GM23338 (cell line): Measurements from ENCODE around the gene POU2F3. TPM values are rescaled to one million over a fixed set of nuclear protein-coding genes. Genes with fewer than 3 reads are reported as not detected.

Experiments used
- ATAC-seq: fragments of 200-7000 bp; cut with Tn5 transposase; 3 replicates; pipeline ENCODE4 v1.9.1; 2020
- DNase-seq: peaks from one replicate; pipeline ENCODE4 v3.0.0-alpha.2; 2015; ENCODE audit warnings: low spot score
- H2AFZ ChIP-seq: fragments of 200-600 bp; sonication (generic); 2 replicates; pipeline ENCODE4 v1.8.0; 2016; ENCODE audit warnings: antibody characterized with exemption, mild to moderate bottlenecking, moderate library complexity
- H3F3A ChIP-seq: fragments of 200-600 bp; sonication (generic); replicated peaks from 2 replicates; pipeline ENCODE4 v1.8.0; 2017; ENCODE audit warnings: antibody characterized with exemption, mixed run types, low read depth
- H3K27ac ChIP-seq: fragments of 200-600 bp; sonication (generic); 2 replicates; pipeline ENCODE4 v1.6.1; 2016; ENCODE audit warnings: low read depth
- H3K27me3 ChIP-seq: fragments of 200-600 bp; sonication (generic); 2 replicates; pipeline ENCODE4 v1.8.0; 2016; ENCODE audit warnings: mild to moderate bottlenecking, mixed run types, moderate library complexity; ENCODE audit not compliant: insufficient read depth
- H3K36me3 ChIP-seq: fragments of 200-600 bp; sonication (generic); 2 replicates; pipeline ENCODE4 v1.8.0; 2016; ENCODE audit warnings: mild to moderate bottlenecking; ENCODE audit not compliant: insufficient read depth
- H3K4me1 ChIP-seq: fragments of 200-600 bp; sonication (generic); 2 replicates; pipeline ENCODE4 v1.8.0; 2016; ENCODE audit warnings: mild to moderate bottlenecking, moderate library complexity; ENCODE audit not compliant: insufficient read depth
- H3K4me2 ChIP-seq: fragments of 200-600 bp; sonication (generic); 2 replicates; pipeline ENCODE4 v1.7.1; 2017; ENCODE audit warnings: mixed run types
- H3K4me3 ChIP-seq: fragments of 200-600 bp; sonication (generic); 2 replicates; pipeline ENCODE4 v1.6.1; 2016; ENCODE audit warnings: mixed run types
- H3K79me2 ChIP-seq: fragments of 200-600 bp; sonication (generic); replicated peaks from 2 replicates; pipeline ENCODE4 v1.8.0; 2017; ENCODE audit warnings: mild to moderate bottlenecking; ENCODE audit not compliant: insufficient read depth
- H3K9me2 ChIP-seq: fragments of 200-600 bp; sonication (generic); 2 replicates; pipeline ENCODE4 v1.8.0; 2017; ENCODE audit not compliant: insufficient read depth
- H4K20me1 ChIP-seq: fragments of 200-600 bp; sonication (generic); replicated peaks from 2 replicates; pipeline ENCODE4 v1.8.0; 2017; ENCODE audit warnings: mild to moderate bottlenecking; ENCODE audit not compliant: insufficient read depth
- H3K27ac Mint-ChIP-seq: 2 replicates; pipeline ENCODE4 v1.8.0; 2020; ENCODE audit warnings: inconsistent platforms, mild to moderate bottlenecking, moderate library complexity, mixed read lengths
- H3K27me3 Mint-ChIP-seq: 3 replicates; pipeline ENCODE4 v1.8.0; 2022; ENCODE audit warnings: low read depth, mild to moderate bottlenecking, moderate library complexity, mixed read lengths, inconsistent platforms; ENCODE audit not compliant: insufficient read depth, poor library complexity
- H3K36me3 Mint-ChIP-seq: 3 replicates; pipeline ENCODE4 v1.8.0; 2021; ENCODE audit warnings: low read depth, mild to moderate bottlenecking, inconsistent platforms, moderate library complexity, mixed read lengths
- H3K4me1 Mint-ChIP-seq: 3 replicates; pipeline ENCODE4 v1.8.0; 2020; ENCODE audit warnings: mild to moderate bottlenecking, inconsistent platforms, mixed read lengths
- H3K4me3 Mint-ChIP-seq: 3 replicates; pipeline ENCODE4 v1.8.0; 2021; ENCODE audit warnings: moderate library complexity, mild to moderate bottlenecking, inconsistent platforms, mixed read lengths
- H3K9me3 Mint-ChIP-seq: 3 replicates; pipeline ENCODE4 v1.8.0; 2020; ENCODE audit warnings: moderate library complexity, mild to moderate bottlenecking, inconsistent platforms, mixed read lengths
- CREB1 ChIP-seq: fragments of 250-450 bp; sonication (Bioruptor Pico); IDR thresholded peaks from 2 replicates; pipeline ENCODE4 v1.5.0; 2020; ENCODE audit warnings: low read depth, mild to moderate bottlenecking, moderate library complexity
- CTCF ChIP-seq, 2 experiments: fragments of 200-600 bp in 1 of 2; sonication (generic) in 1 of 2; conservative IDR thresholded peaks; 2 replicates each; pipeline versions ENCODE4 v1.5.1 to v1.6.1; 2016 to 2017; ENCODE audit warnings: antibody characterized with exemption in 2 of 2, low read depth in 2 of 2, mild to moderate bottlenecking in 2 of 2, moderate library complexity in 1 of 2
- ETS1 ChIP-seq: IDR thresholded peaks from 2 replicates; pipeline ENCODE4 v1.6.1; 2016; ENCODE audit warnings: antibody characterized with exemption
- EZH2 ChIP-seq: fragments of 200-600 bp; sonication (generic); IDR thresholded peaks from one replicate; pipeline ENCODE4 v1.8.0; 2017; ENCODE audit warnings: antibody characterized with exemption, mild to moderate bottlenecking, low read depth; ENCODE audit not compliant: unreplicated experiment
- JUNB ChIP-seq: IDR thresholded peaks from one replicate; pipeline ENCODE4 v1.6.1; 2016; ENCODE audit warnings: antibody characterized with exemption; ENCODE audit not compliant: unreplicated experiment
- NANOG ChIP-seq: IDR thresholded peaks from 2 replicates; pipeline ENCODE4 v1.6.1; 2016; ENCODE audit warnings: antibody characterized with exemption, borderline replicate concordance
- REST ChIP-seq: IDR thresholded peaks from one replicate; pipeline ENCODE4 v1.6.1; 2018; ENCODE audit warnings: antibody characterized with exemption; ENCODE audit not compliant: unreplicated experiment
- STAT1 ChIP-seq: IDR thresholded peaks from one replicate; pipeline ENCODE4 v1.6.1; 2016; ENCODE audit warnings: antibody characterized with exemption; ENCODE audit not compliant: unreplicated experiment
- ZNF114 ChIP-seq: fragments of 250-450 bp; sonication (Bioruptor Pico); IDR thresholded peaks from 2 replicates; pipeline ENCODE4 v1.5.0; 2020; ENCODE audit warnings: mild to moderate bottlenecking, moderate library complexity
- ZNF331 ChIP-seq: fragments of 250-450 bp; sonication (Bioruptor Pico); IDR thresholded peaks from 2 replicates; pipeline ENCODE4 v1.5.0; 2020; ENCODE audit warnings: low read depth, mild to moderate bottlenecking, moderate library complexity
- ZNF462 ChIP-seq: fragments of 250-450 bp; sonication (Bioruptor Pico); IDR thresholded peaks from 2 replicates; pipeline ENCODE4 v1.5.0; 2020; ENCODE audit warnings: mild to moderate bottlenecking, moderate library complexity
- polyA plus RNA-seq: library from polyadenylated mRNA; unstranded; fragments of >200 nt; fragmentation: Nextera tagmentation; extraction: Ambion mirVana; gene quantifications from 2 replicates; pipeline ENCODE4 v1.2.1, GENCODE V29; 2016
- total RNA-seq: library from RNA; depleted of rRNA; stranded (reverse); fragments of >200 nt; shearing (Covaris generic); gene quantifications from 2 replicates; pipeline ENCODE4 v1.2.3, GENCODE V29; 2014

Gene POU2F3
- total and polyA plus RNA-seq, 2 experiments from 2014 or later: 0.45 to 0.79 TPM

GRCh38 chr11:120363436-120363835 is 123.5 kb downstream of the POU2F3 start:
- no peaks in the 10 kb centered on the region for H3K4me1 ChIP-seq
- Mint-ChIP-seq H3K27me3 (no peaks in the 10 kb centered on the region), H3K27ac (no peak overlapping the region), H3K9me3 (peaks cover 7% of the 10 kb centered on the region; the same call in 2 of the 3 replicates), H3K4me1 (no peaks in the 10 kb centered on the region), H3K4me3 (no peak overlapping the region), H3K36me3 (peaks cover 11% of the 10 kb centered on the region; the same call in 2 of the 3 replicates)
- no peaks in the 10 kb centered on the region for H3K27me3 ChIP-seq
- no peaks in the 10 kb centered on the region for H3F3A ChIP-seq
- H3K4me3 ChIP-seq: no peak overlapping the region
- no peaks in the 10 kb centered on the region for H3K36me3 ChIP-seq
- TF ChIP-seq CTCF (conservative IDR thresholded peaks at IDR 0.05; ENCODE audit: low read depth in 2 of 2) (no peak), NANOG (no peak), CREB1 (CRISPR knock-in tag) (no peak), ZNF331 (no peak), ZNF114 (CRISPR knock-in tag) (no peak), EZH2 (no peak), ZNF462 (CRISPR knock-in tag) (no peak), ETS1 (no peak), STAT1 (no peak), REST (no peak), JUNB (no peak)
- H2AFZ ChIP-seq: no peak overlapping the region
- peaks cover 88% of the 10 kb centered on the region for H3K79me2 ChIP-seq
- no peaks in the 10 kb centered on the region for H3K9me2 ChIP-seq
- DNase-seq (no peak), ATAC-seq (no peak)
- peaks cover 15% of the 10 kb centered on the region; the same call in 1 of the 2 replicates for H4K20me1 ChIP-seq
- no peak overlapping the region for H3K4me2 ChIP-seq
- H3K27ac ChIP-seq: no peak overlapping the region
